Sigmoid colon (tissue), 4 donors: ENCODE results near the gene SRCIN1.

Source experiments
- CTCF ChIP-seq, 4 experiments: fragments of 450-650 bp in 3 of 4; fragments of 200-600 bp in 1 of 4; IDR thresholded peaks; one replicate each; pipeline ENCODE4 v1.5.1; 2016 to 2019; ENCODE audit warnings: antibody characterized with exemption in 4 of 4, mild to moderate bottlenecking in 3 of 4, moderate library complexity in 2 of 4
- POLR2AphosphoS5 ChIP-seq, 4 donors: sonication (generic); formaldehyde crosslinking; IDR thresholded peaks; one replicate each; pipeline ENCODE4 v1.6.1; 2017; ENCODE audit warnings: antibody characterized with exemption in 4 of 4

DNA sequence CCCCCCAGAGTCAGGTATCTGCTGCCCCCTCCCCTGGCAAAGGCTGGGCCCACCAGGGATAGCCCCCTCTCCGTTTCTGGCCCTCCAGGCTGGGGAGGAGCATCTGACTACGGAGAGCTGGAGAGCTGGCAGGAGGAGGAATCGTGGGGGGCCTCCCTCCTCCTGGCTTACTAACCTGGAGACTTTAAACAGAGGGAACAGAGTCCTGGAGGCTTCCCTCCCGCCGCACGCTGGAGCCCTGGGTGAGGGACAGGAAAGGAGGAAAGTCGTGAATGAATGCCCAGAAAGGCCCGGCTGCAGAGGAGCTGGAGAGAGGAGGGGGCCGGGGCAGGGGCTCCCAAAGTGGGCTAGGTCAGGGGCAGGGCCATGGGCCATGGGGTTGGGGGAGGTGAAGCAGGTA is 9.9 kb downstream of the SRCIN1 start:
- TF ChIP-seq CTCF (IDR thresholded peaks at IDR 0.05) (no peak), POLR2AphosphoS5 (IDR thresholded peaks at IDR 0.05) (no peak)
